ENCODE data around the gene DENND6B.

- no peak for TF ChIP-seq CTCF (IDR thresholded peaks at IDR 0.05; ENCODE audit: low read length)
- TF ChIP-seq EZH2phosphoT487 (IDR thresholded peaks at IDR 0.05; ENCODE audit: low read length), result no peak
- TF ChIP-seq EZH2 (optimal IDR thresholded peaks at IDR 0.05; ENCODE audit: low read depth, low read length), result no peak
Measured at GRCh38 chr22:50289151-50289941, 37.5 kb downstream of the DENND6B start.

All from MM.1S (cell line).